Cerebellar cortex (tissue), 1 donor: ENCODE data around the gene TRAF3IP1.
"Not testable (repeated sequence)": the region's sequence is repeated elsewhere in the genome, so short reads cannot be mapped to it uniquely, and the experiment has no call there.

ENCODE experiments used
- DNase-seq: peaks from one replicate; pipeline ENCODE4 v3.0.0-alpha.2; 2015; ENCODE audit warnings: low spot score

TRAF3IP1 gene

GRCh38 chr2:238339814-238340213 is 19.5 kb downstream of the TRAF3IP1 start:
- no peak for DNase-seq

- no peak for DNase-seq
Observed at GRCh38 chr2:238341536-238341935, 21.2 kb downstream of the TRAF3IP1 start.

GRCh38 chr2:238344035-238344434 is 23.7 kb downstream of the TRAF3IP1 start:
- DNase-seq: no peak

GRCh38 chr2:238344517-238344916 is 24.2 kb downstream of the TRAF3IP1 start:
- DNase-seq: no peak

GRCh38 chr2:238345297-238345968 is 25.1 kb downstream of the TRAF3IP1 start:
- DNase-seq: no peak

- no peak for DNase-seq
Observed at GRCh38 chr2:238346544-238346943, 26.2 kb downstream of the TRAF3IP1 start.

GRCh38 chr2:238350150-238350897 is 30.0 kb downstream of the TRAF3IP1 start:
- DNase-seq: no peak

- no peak for DNase-seq
Observed at GRCh38 chr2:238351315-238351714, 31.0 kb downstream of the TRAF3IP1 start.

- DNase-seq: no peak
Observed at GRCh38 chr2:238352361-238352760, 32.0 kb downstream of the TRAF3IP1 start.

- no peak for DNase-seq
Observed at GRCh38 chr2:238358769-238359168, 38.5 kb downstream of the TRAF3IP1 start.

GRCh38 chr2:238359403-238359802 is 39.1 kb downstream of the TRAF3IP1 start:
- no peak for DNase-seq

GRCh38 chr2:238361877-238362276 is 41.6 kb downstream of the TRAF3IP1 start:
- DNase-seq: no peak

GRCh38 chr2:238362626-238363025 is 42.3 kb downstream of the TRAF3IP1 start:
- peak; percentile 26 for DNase-seq

- DNase-seq: peak; percentile 81
Observed at GRCh38 chr2:238369591-238370040, 49.3 kb downstream of the TRAF3IP1 start.

- peak; percentile 9 for DNase-seq
Observed at GRCh38 chr2:238370094-238370822, 49.9 kb downstream of the TRAF3IP1 start.

- peak; percentile 54 for DNase-seq
Observed at GRCh38 chr2:238370823-238371372, 50.6 kb downstream of the TRAF3IP1 start.

- not testable (repeated sequence) for DNase-seq
Observed at GRCh38 chr2:238372277-238372676, 52.0 kb downstream of the TRAF3IP1 start.

- no peak for DNase-seq
Observed at GRCh38 chr2:238376884-238377391, 56.6 kb downstream of the TRAF3IP1 start.

- no peak for DNase-seq
Observed at GRCh38 chr2:238378230-238379095, 58.1 kb downstream of the TRAF3IP1 start.

- no peak for DNase-seq
Observed at GRCh38 chr2:238379096-238379810, 58.9 kb downstream of the TRAF3IP1 start.

GRCh38 chr2:238380336-238380735 is 60.0 kb downstream of the TRAF3IP1 start:
- DNase-seq: no peak
